Pancreas (tissue), 10 donors: ENCODE data around the gene CSNK1G3. TPM values are rescaled to one million over a fixed set of nuclear protein-coding genes. Genes with fewer than 3 reads are reported as not detected.
A peak's percentile ranks its signal among the peaks of the same experiment; 100 is the strongest.

Experiments
- ATAC-seq, 4 donors: fragments of 200-7000 bp; cut with Tn5 transposase; one replicate each; pipeline versions ENCODE4 v1.8.0 to v1.9.1; 2020; ENCODE audit warnings: mild to moderate bottlenecking in 4 of 4, moderate library complexity in 4 of 4
- DNase-seq, 6 donors: peaks; one replicate each; pipeline ENCODE4 v3.0.0-alpha.2; 2020
- FAIRE-seq: peaks from 2 replicates; lab custom pipeline; 2012; peaks lifted over from hg19 to GRCh38; lab: Jason Lieb, UNC
- H3K27ac ChIP-seq, 4 donors: fragments of 200-600 bp; sonication (generic); 1 replicate in 3 of 4; 2 replicates in 1 of 4; pipeline versions ENCODE4 v1.5.0 to v1.8.0; 2020
- H3K27me3 ChIP-seq, 4 donors: fragments of 200-600 bp; one replicate each; pipeline ENCODE4 v1.8.0; 2021
- H3K36me3 ChIP-seq, 3 donors: fragments of 200-600 bp; sonication (generic) in 1 of 3; one replicate each; pipeline versions ENCODE4 v1.5.0 to v1.8.0; 2020 to 2021
- H3K4me1 ChIP-seq, 3 donors: fragments of 200-600 bp; one replicate each; pipeline ENCODE4 v1.8.0; 2021
- H3K4me3 ChIP-seq, 4 donors: fragments of 200-600 bp; sonication (generic) in 2 of 4; one replicate each; pipeline versions ENCODE4 v1.5.0 to v1.8.0; 2020 to 2021
- H3K9me3 ChIP-seq, 4 donors: fragments of 200-600 bp; one replicate each; pipeline ENCODE4 v1.8.0; 2021
- WGBS, 2 donors: extraction: QIAGEN DNeasy Blood & Tissue Kit; methylation state at CpG; one replicate each; pipeline ENCODE4 v1.1.7; 2013; 5-methylcytosine and 5-hydroxymethylcytosine counted together
- intact Hi-C, 3 donors: fragments of 100-400 bp; cut with DNase I; formaldehyde crosslinking; loops; one replicate each; pipeline versions ENCODE4 v1.11.1 to v1.14.2; 2022
- polyA plus RNA-seq, 2 donors: library from polyadenylated mRNA; stranded (reverse); fragments of 200-250 nt; gene quantifications; one replicate each; pipeline ENCODE4 v1.2.3, GENCODE V29; 2013
- total RNA-seq, 6 donors: library from RNA; stranded (reverse); fragmentation: NEBNext Ultra II Directional in 4 of 6; extraction: Animal tissue kit (Norgen Biotek cat#: 25700) in 4 of 6; gene quantifications; one replicate each; pipeline versions ENCODE4 v1.2.1 to v1.2.4, GENCODE V29; 2021 to 2023
- TF ChIP-seq, protein P1 (sequence below), 4 donors: fragments of 200-600 bp; sonication (generic) in 3 of 4; IDR thresholded peaks; one replicate each; pipeline versions ENCODE4 v1.5.0 to v1.8.0; 2021; ENCODE audit warnings: antibody characterized with exemption in 4 of 4
- donor health status: healthy with polysubstance abuse.
- donor health status: DM: no; HTN: no; CAD: no; lungs with moderate emphysema.
- donor health status: DM: no; HTN: no; CAD: no.
- donor health status: control.
- donor health status: control.
- donor health status: Bipolar disorder and iron deficiency.
- donor health status: DM: yes; HTN: yes; CAD: no.
- donor health status: DM: no; HTN: no; CAD: no.
- donor health status: DM: no; HTN: no; CAD: no.
- donor health status: DM: yes; HTN: yes; CAD: no.

The CSNK1G3 gene
- total and polyA plus RNA-seq, 8 donors = 3.9 to 29.0 (median 13.9) TPM

DNA sequence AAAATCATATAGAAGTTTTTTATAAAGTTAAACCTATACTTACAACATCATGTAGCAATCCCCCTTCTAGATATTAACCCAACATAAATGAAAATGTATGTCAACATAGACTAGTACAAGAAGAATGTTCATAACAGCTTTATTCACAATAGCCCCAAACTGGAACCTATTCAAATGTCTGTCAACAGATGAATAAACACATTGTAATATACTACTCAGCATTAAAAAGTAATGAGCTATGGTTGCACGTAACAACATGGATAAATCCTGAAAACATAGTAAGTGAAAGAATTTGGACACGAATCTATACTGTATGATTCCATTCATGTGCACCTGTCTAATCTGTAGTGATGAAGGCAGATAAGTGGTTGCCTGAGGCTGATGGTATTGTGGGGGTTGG, 73.9 kb downstream of the CSNK1G3 start:
- H3K4me3 ChIP-seq = no peak overlapping the region
- no peak for ATAC-seq
- 89 to 92% methylated on average over 2 of the region's 2 CpGs for WGBS, 2 donors
- no peaks in the 10 kb centered on the region for H3K36me3 ChIP-seq
- peak; percentile 56 for FAIRE-seq
- H3K27me3 ChIP-seq = no peaks in the 10 kb centered on the region
- H3K27ac ChIP-seq = no peak overlapping the region
- intact Hi-C loops = no loop called here
- DNase-seq = no peak
- no peaks in the 10 kb centered on the region for H3K4me1 ChIP-seq
- TF ChIP-seq, protein P1, sequence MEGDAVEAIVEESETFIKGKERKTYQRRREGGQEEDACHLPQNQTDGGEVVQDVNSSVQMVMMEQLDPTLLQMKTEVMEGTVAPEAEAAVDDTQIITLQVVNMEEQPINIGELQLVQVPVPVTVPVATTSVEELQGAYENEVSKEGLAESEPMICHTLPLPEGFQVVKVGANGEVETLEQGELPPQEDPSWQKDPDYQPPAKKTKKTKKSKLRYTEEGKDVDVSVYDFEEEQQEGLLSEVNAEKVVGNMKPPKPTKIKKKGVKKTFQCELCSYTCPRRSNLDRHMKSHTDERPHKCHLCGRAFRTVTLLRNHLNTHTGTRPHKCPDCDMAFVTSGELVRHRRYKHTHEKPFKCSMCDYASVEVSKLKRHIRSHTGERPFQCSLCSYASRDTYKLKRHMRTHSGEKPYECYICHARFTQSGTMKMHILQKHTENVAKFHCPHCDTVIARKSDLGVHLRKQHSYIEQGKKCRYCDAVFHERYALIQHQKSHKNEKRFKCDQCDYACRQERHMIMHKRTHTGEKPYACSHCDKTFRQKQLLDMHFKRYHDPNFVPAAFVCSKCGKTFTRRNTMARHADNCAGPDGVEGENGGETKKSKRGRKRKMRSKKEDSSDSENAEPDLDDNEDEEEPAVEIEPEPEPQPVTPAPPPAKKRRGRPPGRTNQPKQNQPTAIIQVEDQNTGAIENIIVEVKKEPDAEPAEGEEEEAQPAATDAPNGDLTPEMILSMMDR (IDR thresholded peaks at IDR 0.05) = no peak
- no peaks in the 10 kb centered on the region for H3K9me3 ChIP-seq

DNA sequence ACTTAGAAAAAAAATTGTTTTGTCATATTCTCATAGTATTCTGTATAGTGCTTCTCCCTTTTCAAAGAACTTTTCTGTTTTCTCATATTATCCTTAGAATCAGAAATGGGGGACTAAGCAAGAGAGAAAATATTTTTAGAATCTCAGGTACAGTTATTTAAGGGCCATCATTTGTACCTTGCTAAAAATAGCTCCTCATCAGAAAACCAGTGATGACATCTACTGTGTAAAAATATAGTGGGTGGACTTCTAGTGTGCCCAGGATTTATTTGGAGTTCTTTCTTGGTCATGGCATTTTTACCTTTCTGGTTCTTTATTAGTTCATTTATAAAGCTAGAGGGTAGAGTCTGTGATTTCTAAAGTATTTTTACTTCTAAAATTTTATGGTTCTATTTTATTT, 82.5 kb downstream of the CSNK1G3 start:
- no peak overlapping the region for H3K4me3 ChIP-seq
- ATAC-seq = no peak

DNA sequence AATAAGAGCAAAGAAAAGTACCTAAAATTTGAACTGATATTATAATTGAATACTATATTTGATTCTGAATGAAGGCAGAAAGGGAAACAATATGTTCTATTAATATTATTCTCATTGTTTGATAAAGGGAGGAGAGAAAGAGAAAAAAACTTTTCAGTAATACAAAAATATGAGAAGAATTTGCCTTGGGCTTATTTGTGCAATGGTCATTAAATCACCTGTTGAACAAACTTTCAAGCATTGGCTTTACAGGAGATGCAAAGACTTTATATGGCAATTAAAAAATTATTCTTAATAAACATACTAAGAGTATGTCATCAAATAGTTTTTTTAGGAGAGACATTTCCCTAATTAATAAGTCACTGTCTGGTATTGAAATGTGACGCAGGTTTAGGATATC, 85.0 kb downstream of the CSNK1G3 start:
- DNase-seq (no peak), ATAC-seq (no peak), FAIRE-seq (peak; percentile 66)
- intact Hi-C loops = no loop called here
- no peak overlapping the region for H3K27ac ChIP-seq
- H3K9me3 ChIP-seq = no peaks in the 10 kb centered on the region
- 96 to 100% methylated on average over 1 of the region's 1 CpG for WGBS, 2 donors
- H3K27me3 ChIP-seq = no peaks in the 10 kb centered on the region
- no peaks in the 10 kb centered on the region for H3K36me3 ChIP-seq
- H3K4me3 ChIP-seq = no peak overlapping the region
- no peaks in the 10 kb centered on the region for H3K4me1 ChIP-seq
- TF ChIP-seq, protein P1 (IDR thresholded peaks at IDR 0.05) = no peak

More for the DNA sequence above, 82.5 kb downstream of the CSNK1G3 start:
- intact Hi-C loops = no loop called here
- Histone ChIP-seq H3K27ac (no peak overlapping the region), H3K9me3 (no peaks in the 10 kb centered on the region), H3K4me1 (no peaks in the 10 kb centered on the region), H3K36me3 (no peaks in the 10 kb centered on the region), H3K27me3 (no peaks in the 10 kb centered on the region)
- FAIRE-seq (no peak), DNase-seq (no peak)
- TF ChIP-seq, protein P1 (IDR thresholded peaks at IDR 0.05) = no peak

DNA sequence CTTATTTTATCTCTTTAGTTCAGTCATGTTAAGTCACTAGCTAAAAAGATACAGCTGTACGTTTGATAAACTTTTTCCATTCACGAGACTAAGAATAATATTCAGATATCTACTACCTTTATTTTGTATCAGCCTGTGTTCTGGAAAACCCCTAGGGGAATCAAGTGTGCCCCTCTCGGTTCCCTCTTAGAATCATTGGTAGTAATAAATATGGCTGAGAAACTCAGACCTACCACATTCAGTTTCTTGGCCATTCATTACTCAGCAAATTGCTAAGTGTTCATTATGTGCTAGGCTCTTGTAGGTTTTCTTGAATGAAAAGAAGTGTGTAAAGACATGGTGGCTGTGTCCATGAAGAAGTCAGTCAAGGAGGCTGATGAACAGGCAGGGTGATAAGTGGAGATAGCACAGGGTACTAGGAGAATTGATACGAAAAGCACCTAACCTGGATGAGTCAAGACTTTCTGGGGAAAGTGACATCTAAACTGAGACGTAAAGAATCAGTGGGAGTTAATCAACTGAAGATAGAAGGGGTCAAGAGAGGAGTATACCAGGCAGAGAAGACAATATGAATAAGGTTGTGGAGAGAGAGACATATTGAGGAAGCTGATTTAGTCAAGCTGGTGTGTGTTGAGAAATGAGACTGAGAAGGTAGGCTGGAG, 86.2 kb downstream of the CSNK1G3 start:
- no peaks in the 10 kb centered on the region for H3K9me3 ChIP-seq
- ATAC-seq (no peak), FAIRE-seq (no peak), DNase-seq (no peak)
- H3K36me3 ChIP-seq = no peaks in the 10 kb centered on the region
- no peaks in the 10 kb centered on the region for H3K4me1 ChIP-seq
- WGBS, 2 donors = 91 to 93% methylated on average over 5 of the region's 5 CpGs
- H3K27ac ChIP-seq = no peak overlapping the region
- no peak overlapping the region for H3K4me3 ChIP-seq
- TF ChIP-seq, protein P1 (IDR thresholded peaks at IDR 0.05) = no peak
- intact Hi-C loops = no loop called here
- no peaks in the 10 kb centered on the region for H3K27me3 ChIP-seq

DNA sequence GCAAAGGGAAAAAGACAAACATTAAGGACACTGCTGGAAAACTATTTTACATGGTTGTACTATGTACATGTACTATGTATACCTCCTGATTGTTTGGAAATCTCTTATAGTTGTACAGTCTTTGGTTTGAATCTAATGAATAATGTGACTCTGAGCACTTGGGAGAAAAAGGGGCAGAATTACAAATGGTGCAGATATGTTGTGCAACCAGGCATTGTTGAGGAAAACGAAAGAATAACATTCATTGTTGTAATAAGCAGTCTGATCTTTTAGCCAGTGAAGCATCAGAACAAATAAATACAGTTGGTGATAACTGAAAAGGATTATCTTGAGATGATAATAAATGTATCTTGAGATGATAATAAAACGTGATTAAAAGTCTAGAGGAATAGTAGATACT, 87.2 kb downstream of the CSNK1G3 start:
- no peaks in the 10 kb centered on the region for H3K36me3 ChIP-seq
- H3K9me3 ChIP-seq = no peaks in the 10 kb centered on the region
- no peak overlapping the region for H3K4me3 ChIP-seq
- no peak overlapping the region for H3K27ac ChIP-seq
- H3K4me1 ChIP-seq = no peaks in the 10 kb centered on the region
- WGBS, 2 donors = 76 to 88% methylated on average over 2 of the region's 2 CpGs
- TF ChIP-seq, protein P1 (IDR thresholded peaks at IDR 0.05) = no peak
- DNase-seq (no peak), ATAC-seq (no peak), FAIRE-seq (no peak)
- intact Hi-C loops = no loop called here
- H3K27me3 ChIP-seq = no peaks in the 10 kb centered on the region
